GM12874 (cell line): ENCODE measurements around the gene SPINDOC.

ENCODE experiments used
- CTCF ChIP-seq: IDR thresholded peaks from 2 replicates; pipeline ENCODE4 v1.5.1; 2011; ENCODE audit warnings: low read depth, mild to moderate bottlenecking, control low read depth, low read length, moderate library complexity; ENCODE audit not compliant: insufficient read depth

The SPINDOC gene

GRCh38 chr11:63838150-63838677 is 25.0 kb downstream of the SPINDOC start:
- TF ChIP-seq CTCF: no peak

DNA sequence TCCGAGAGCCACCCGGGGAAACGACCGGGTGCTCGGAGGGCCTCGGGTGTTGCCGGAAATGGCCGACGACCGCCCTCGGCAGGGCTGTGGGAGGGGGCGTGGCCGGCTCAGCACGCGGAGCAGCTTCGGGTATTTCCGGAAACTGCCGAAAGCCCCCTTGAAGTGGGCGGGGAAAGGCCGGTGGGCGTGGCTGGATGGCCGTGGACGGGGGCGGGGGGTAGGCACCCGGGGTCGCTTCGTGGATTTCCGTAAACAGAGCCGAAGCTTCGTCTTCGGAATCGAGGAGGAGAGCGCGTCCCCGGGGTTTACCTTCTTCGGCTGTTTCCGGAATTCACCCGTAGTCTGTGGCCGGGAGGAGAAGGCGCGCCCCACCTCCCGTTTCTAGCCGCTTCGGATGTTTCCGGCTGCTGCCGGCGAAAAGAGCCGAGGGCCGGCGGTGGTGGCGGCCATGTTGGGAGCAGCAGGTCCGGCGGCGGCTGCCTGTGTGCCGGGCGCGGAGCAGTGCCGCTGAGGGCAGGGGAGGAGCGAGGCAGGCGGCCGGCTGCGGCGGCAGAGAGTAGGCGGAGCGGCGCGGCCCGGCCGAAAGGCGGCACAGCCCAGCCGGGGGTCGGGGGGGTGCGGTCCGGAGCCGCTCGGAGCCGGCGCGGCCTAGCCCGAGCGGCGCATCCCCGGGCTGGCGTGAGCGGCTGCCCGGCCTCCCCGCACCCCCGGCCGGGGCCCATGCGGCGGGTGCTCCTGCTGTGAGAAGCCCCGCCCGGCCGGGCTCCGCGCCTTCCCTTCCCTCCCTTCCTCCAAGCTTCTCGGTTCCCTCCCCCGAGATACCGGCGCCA is 25.6 kb downstream of the SPINDOC start, which contains the start of gene MARK2:
Gene MARK2, plus strand, starts transcription at position 433 of the 830 bp plus-strand sequence. Its CDS starts 397 bp downstream, at position 830.
- TF ChIP-seq CTCF: no peak

GRCh38 chr11:63839508-63840355 is 26.5 kb downstream of the SPINDOC start:
- TF ChIP-seq CTCF: no peak

DNA sequence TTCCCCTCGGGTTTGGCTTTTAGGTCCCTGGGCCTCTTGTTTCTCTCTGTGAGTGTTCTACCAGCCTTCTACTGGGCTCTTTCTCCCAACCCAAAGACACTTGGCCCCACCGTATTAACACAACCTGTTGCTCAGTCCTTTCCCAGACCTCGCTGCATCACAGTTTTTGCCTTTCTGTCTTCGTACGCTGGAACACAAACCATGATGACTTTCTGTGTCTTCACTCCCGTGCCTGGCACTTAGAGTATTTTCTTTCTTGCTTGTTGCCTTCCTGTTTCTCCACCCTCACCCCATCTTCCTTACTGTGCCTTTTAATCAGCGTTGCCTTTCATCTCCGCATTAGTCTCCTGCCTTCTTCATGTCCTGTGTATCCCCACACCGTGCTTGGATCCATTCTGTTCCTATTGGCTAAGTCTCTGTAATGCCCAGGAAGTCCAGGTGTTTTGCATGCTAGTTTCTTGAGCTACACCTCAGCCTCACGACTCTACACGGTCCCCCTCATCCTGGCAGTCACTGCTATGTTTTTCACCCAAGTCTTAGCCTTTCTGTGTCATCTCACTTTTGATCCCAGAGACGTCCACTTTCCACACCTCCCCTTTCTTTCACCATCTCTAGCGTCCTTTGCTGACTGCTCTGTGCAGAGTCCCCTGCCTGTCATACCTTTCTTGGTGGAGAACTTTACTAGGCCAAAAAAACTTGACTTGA is 27.3 kb downstream of the SPINDOC start:
- no peak for TF ChIP-seq CTCF

DNA sequence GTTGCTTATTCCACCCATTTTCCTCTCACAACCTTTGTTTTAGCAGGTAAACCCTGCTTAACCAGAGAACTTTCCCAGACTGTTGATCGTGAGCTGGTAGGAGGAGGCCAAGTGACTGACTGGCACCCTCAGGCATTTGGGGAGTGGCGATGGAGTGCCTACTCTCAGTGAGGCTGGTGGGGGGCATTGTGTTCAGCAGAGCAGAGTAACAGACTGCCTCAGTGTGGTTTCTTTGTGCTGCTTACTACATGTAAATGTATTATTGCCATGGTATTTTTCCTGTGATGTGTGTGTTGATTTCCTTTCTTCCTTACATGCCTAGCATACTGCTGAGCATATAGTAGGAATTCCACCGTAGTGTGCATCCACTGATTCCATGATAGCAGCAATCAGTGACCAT is 28.3 kb downstream of the SPINDOC start:
- no peak for TF ChIP-seq CTCF

DNA sequence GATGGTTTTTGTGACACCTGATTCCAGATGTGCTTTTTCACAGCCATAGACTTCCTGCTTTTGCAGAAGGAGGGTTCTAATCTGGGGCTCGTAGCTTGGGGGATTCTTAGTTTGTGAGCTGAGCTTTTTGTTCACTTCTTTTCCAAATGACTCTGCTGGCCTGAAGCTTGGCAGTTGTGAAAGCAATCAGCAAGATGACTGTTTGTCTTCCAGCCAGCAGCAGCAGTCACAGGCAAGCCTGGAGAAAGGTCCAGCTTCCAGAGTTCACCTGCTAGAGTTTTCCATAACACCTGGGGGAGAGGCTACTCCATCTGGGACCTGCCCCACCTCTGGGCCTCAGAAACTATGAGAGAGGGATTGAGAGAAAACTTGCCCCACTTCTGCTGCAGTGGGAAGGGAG is 29.8 kb downstream of the SPINDOC start:
- no peak for TF ChIP-seq CTCF
